Stomach (tissue), 9 donors: Measurements from ENCODE around the gene TMEM238L. TPM values are rescaled to one million over a fixed set of nuclear protein-coding genes. Genes with fewer than 3 reads are reported as not detected.

Source experiments
- DNase-seq, 2 donors: peaks; one replicate each; pipeline versions ENCODE4 v3.0.0 to v3.0.0-alpha.2; 2013 to 2019
- H3K27ac ChIP-seq, 5 donors: fragments of 200-600 bp in 4 of 5; sonication (generic) in 4 of 5; one replicate each; pipeline ENCODE4 v1.5.1; 2013 to 2019; ENCODE audit warnings: mild to moderate bottlenecking in 1 of 5, moderate library complexity in 1 of 5
- H3K27me3 ChIP-seq, 3 donors: fragments of 200-600 bp; sonication (generic); one replicate each; pipeline ENCODE4 v1.5.1; 2017 to 2019; ENCODE audit warnings: mixed run types in 1 of 3
- H3K36me3 ChIP-seq, 4 donors: fragments of 200-600 bp; sonication (generic); 1 replicate in 3 of 4; 2 replicates in 1 of 4; pipeline ENCODE4 v1.5.1; 2016 to 2019
- H3K4me1 ChIP-seq, 4 donors: fragments of 200-600 bp; sonication (generic); one replicate each; pipeline ENCODE4 v1.5.1; 2016 to 2019
- H3K4me3 ChIP-seq, 4 donors: fragments of 200-600 bp; sonication (generic) in 3 of 4; one replicate each; pipeline ENCODE4 v1.5.1; 2016 to 2019; ENCODE audit warnings: mild to moderate bottlenecking in 1 of 4
- H3K9me3 ChIP-seq, 4 donors: fragments of 200-600 bp; sonication (generic); one replicate each; pipeline ENCODE4 v1.5.1; 2016 to 2019
- CTCF ChIP-seq, 7 experiments: fragments of 450-650 bp in 4 of 7; fragments of 200-600 bp in 3 of 7; sonication (generic) in 3 of 7; IDR thresholded peaks; one replicate each; pipeline ENCODE4 v1.5.1; 2016 to 2019; ENCODE audit warnings: antibody characterized with exemption in 7 of 7, control low read depth in 2 of 7, mild to moderate bottlenecking in 1 of 7
- EP300 ChIP-seq: sonication (generic); formaldehyde crosslinking; IDR thresholded peaks from one replicate; pipeline ENCODE4 v1.6.1; 2017; ENCODE audit warnings: antibody characterized with exemption
- POLR2A ChIP-seq, 4 donors: fragments of 450-650 bp; IDR thresholded peaks; one replicate each; pipeline ENCODE4 v1.6.1; 2016; ENCODE audit warnings: antibody characterized with exemption in 4 of 4, control low read depth in 2 of 4, mild to moderate bottlenecking in 1 of 4, moderate library complexity in 1 of 4
- POLR2AphosphoS5 ChIP-seq, 3 donors: sonication (generic); formaldehyde crosslinking; IDR thresholded peaks; one replicate each; pipeline ENCODE4 v1.6.1; 2016; ENCODE audit warnings: antibody characterized with exemption in 3 of 3
- WGBS, 5 donors: extraction: QIAGEN DNeasy Blood & Tissue Kit in 3 of 5; methylation state at CpG; one replicate each; pipeline versions ENCODE4 v1.1.5 to v1.1.7; 2013 to 2018; 5-methylcytosine and 5-hydroxymethylcytosine counted together
- intact Hi-C: fragments of 100-400 bp; cut with DNase I; formaldehyde crosslinking; loops from one replicate; pipeline ENCODE4 v1.15.1; 2023; ENCODE audit warnings: low total_unique reads
- polyA plus RNA-seq, 3 donors: library from polyadenylated mRNA; stranded (reverse); fragments of 200-250 nt; gene quantifications; one replicate each; pipeline ENCODE4 v1.2.3, GENCODE V29; 2013
- total RNA-seq, 5 donors: library from RNA; depleted of rRNA; stranded (reverse); fragments of >200 nt; gene quantifications; one replicate each; pipeline versions ENCODE4 v1.1.0 to v1.2.3, GENCODE V29; 2014 to 2016
- donor health status: healthy with polysubstance abuse.
- donor health status: Bipolar disorder and iron deficiency.
- donor health status: healthy.

TMEM238L gene
- total and polyA plus RNA-seq, 8 donors, result 2.2 to 190 (median 38.2) TPM

- WGBS, 5 donors, result 68 to 86% (median 79%) methylated on average over 2 of the region's 2 CpGs
- DNase-seq, result peak in 1 of 2 donors; percentile 51
- H3K27ac ChIP-seq, result no peak overlapping the region
- H3K4me1 ChIP-seq, result peaks cover 0 to 32% (median 11%) of the 10 kb centered on the region in 4 donors
- no peak overlapping the region for H3K4me3 ChIP-seq
- intact Hi-C loops, result no loop called here
- no peaks in the 10 kb centered on the region for H3K27me3 ChIP-seq
- TF ChIP-seq CTCF (IDR thresholded peaks at IDR 0.05) (no peak), POLR2AphosphoS5 (IDR thresholded peaks at IDR 0.05) (no peak), POLR2A (IDR thresholded peaks at IDR 0.05) (no peak), EP300 (no peak)
- peaks cover 0 to 24% (median 8%) of the 10 kb centered on the region in 4 donors for H3K36me3 ChIP-seq
- H3K9me3 ChIP-seq, result peaks cover 0 to 16% (median 11%) of the 10 kb centered on the region in 4 donors
These were observed 32.8 kb downstream of the TMEM238L start for GRCh38 chr17:10771148-10771547.

- DNase-seq, result no peak
These were observed 34.1 kb downstream of the TMEM238L start for GRCh38 chr17:10769840-10770239.

GRCh38 chr17:10768750-10769251, 35.1 kb downstream of the TMEM238L start:
- WGBS, 5 donors, result 77 to 86% (median 83%) methylated on average over 2 of the region's 2 CpGs
- intact Hi-C loops, result no loop called here
- no peak for DNase-seq

More at GRCh38 chr17:10769840-10770239, 34.1 kb downstream of the TMEM238L start:
- Histone ChIP-seq H3K4me3 (no peak overlapping the region), H3K27ac (no peak overlapping the region), H3K4me1 (peaks cover 0 to 25% (median 8%) of the 10 kb centered on the region in 4 donors), H3K27me3 (no peaks in the 10 kb centered on the region), H3K36me3 (peaks cover 0 to 24% (median 8%) of the 10 kb centered on the region in 4 donors), H3K9me3 (peaks cover 0 to 18% (median 11%) of the 10 kb centered on the region in 4 donors)
- intact Hi-C loops, result no loop called here
- 71 to 88% (median 81%) methylated on average over 6 of the region's 6 CpGs for WGBS, 5 donors
- TF ChIP-seq POLR2A (IDR thresholded peaks at IDR 0.05) (no peak), CTCF (IDR thresholded peaks at IDR 0.05) (no peak), POLR2AphosphoS5 (IDR thresholded peaks at IDR 0.05) (no peak), EP300 (no peak)

GRCh38 chr17:10767232-10767631, 36.7 kb downstream of the TMEM238L start:
- TF ChIP-seq POLR2AphosphoS5 (IDR thresholded peaks at IDR 0.05), result no peak
- TF ChIP-seq EP300, result no peak
- TF ChIP-seq POLR2A (IDR thresholded peaks at IDR 0.05), result no peak
- TF ChIP-seq CTCF (IDR thresholded peaks at IDR 0.05), result no peak
- DNase-seq, result no peak
- Histone ChIP-seq H3K4me1 (peaks cover 0 to 17% (median 4%) of the 10 kb centered on the region in 4 donors), H3K9me3 (peaks cover 0 to 14% (median 7%) of the 10 kb centered on the region in 4 donors), H3K27me3 (no peaks in the 10 kb centered on the region), H3K27ac (no peak overlapping the region), H3K4me3 (no peak overlapping the region), H3K36me3 (peaks cover 0 to 24% (median 8%) of the 10 kb centered on the region in 4 donors)
- WGBS, 5 donors, result 78 to 89% (median 81%) methylated on average over 4 of the region's 4 CpGs
- intact Hi-C loops, result no loop called here

More at GRCh38 chr17:10768750-10769251, 35.1 kb downstream of the TMEM238L start:
- peaks cover 0 to 25% (median 8%) of the 10 kb centered on the region in 4 donors for H3K4me1 ChIP-seq
- no peaks in the 10 kb centered on the region for H3K27me3 ChIP-seq
- peaks cover 0 to 24% (median 8%) of the 10 kb centered on the region in 4 donors for H3K36me3 ChIP-seq
- H3K27ac ChIP-seq, result no peak overlapping the region
- H3K9me3 ChIP-seq, result peaks cover 0 to 18% (median 11%) of the 10 kb centered on the region in 4 donors
- TF ChIP-seq POLR2AphosphoS5 (IDR thresholded peaks at IDR 0.05) (no peak), CTCF (IDR thresholded peaks at IDR 0.05) (no peak), POLR2A (IDR thresholded peaks at IDR 0.05) (no peak), EP300 (no peak)
- no peak overlapping the region for H3K4me3 ChIP-seq
